GM21717 (cell line): Measurements from ENCODE around the gene ATP5F1C.
"Not testable (repeated sequence)": the region's sequence is repeated elsewhere in the genome, so short reads cannot be mapped to it uniquely, and the experiment has no call there.

Experiments used
- ATAC-seq: cut with Tn5 transposase; IDR thresholded peaks from one replicate; pipeline ENCODE4 v1.9.1; 2021; ENCODE audit warnings: mild to moderate bottlenecking, moderate library complexity; ENCODE audit not compliant: unreplicated experiment

Gene ATP5F1C

DNA sequence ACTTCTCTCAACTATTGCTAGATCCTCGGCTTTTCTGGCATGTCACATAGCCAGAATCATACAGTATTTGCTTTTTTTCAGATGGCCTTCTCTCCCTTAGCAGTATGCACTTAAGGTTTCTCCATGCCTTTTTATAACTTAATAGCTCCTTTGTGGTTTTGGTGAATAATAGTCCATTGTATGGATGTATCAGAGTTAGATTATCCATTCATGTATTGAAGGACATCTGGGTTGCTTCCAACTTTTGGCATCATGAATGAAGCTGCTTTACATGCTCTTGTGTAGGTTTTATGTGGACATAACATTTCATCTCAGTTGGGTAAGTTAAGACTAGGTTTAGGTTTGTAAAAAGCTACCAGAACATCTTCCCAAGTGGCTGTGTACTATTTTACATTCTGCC is 4.6 kb downstream of the ATP5F1C start:
- ATAC-seq: no peak

DNA sequence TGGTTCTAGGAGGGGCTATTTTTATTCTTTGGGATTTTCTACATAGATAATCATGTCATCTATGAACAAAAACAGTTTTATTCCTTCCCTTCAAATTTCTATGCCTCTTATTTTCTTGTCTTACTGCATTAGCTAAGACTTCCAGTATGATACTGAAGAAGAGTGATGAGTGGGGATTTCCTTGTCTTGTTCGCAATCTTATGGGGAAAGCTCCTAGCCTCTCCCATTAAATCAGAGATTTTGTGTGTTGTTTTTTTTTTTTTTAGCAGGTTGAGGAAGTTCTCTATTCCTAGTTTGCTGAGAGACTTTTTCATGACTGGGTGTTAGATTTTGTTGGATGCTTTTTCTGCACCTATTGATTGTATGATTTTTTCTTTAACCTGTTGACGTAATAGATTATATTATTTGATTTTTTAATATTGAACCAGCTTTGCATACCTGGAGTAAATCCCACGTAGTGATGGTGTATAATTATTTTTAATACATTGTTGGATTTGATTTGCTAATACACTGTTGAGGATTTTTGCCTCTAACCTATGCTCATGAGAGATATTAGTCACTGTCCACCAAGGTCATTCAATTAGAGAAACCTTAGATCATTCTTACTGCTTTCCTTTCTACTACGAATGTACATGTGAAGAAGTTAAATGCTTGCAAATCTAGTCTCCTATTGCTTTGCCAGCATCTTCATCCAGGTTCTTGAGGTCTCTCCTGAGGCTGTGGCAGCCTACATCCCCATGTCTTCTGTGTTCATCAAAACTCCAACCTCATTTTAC is 6.5 kb downstream of the ATP5F1C start:
- no peak for ATAC-seq

DNA sequence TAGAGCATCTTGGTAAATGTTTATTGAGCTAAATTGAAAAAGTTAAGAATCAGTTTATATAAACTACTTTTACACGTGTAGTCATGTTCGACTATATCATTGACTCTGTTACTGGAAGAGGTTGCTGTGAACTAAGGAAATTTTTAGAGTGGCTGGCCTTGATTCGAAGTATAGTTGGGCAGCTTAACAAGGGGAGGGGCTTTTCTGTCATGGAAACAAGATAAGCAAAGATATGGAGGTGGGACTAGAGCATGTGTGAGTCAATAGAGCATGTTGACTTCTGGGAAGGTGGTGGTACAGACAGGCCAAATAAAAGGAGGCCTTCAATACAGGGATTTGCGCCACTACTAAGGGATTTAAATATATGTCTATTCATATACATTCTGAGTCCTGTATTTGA is 7.6 kb downstream of the ATP5F1C start:
- ATAC-seq: no peak

DNA sequence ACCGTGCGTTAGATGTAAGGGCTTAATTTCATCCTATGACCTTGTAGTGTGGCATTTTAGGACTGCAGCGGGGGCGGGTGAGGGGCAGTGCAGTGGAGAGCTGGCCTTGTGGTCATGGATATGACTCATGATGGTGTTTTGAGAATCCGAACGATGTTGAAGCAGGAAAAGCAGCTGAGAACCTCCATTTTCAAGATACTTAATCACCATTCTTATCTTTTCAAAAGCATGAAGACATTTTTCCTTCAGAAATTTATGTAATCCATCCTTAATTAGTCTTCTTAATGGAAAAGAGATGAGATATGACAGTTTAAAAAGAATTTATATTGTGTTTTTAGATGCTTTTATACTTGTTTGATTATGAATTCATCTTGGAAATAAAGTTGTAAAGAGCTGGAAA is 9.6 kb downstream of the ATP5F1C start:
- no peak for ATAC-seq

DNA sequence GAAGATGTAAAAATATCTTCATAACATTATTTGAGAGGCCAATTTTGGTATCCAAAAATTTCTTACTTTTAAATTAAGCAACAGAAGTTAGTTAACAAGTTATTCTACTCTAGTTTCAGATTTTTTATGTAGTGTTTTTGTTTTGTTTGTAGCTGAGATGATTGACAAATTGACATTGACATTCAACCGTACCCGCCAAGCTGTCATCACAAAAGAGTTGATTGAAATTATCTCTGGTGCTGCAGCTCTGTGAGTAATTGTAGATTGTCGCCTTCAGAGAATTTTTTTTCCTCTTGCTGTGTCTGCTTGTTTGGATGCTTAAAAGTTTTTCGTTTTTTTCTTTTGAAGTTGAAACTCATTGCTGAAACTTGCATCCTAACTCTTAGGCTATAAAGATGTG is 14.6 kb downstream of the ATP5F1C start:
- ATAC-seq: no peak

DNA sequence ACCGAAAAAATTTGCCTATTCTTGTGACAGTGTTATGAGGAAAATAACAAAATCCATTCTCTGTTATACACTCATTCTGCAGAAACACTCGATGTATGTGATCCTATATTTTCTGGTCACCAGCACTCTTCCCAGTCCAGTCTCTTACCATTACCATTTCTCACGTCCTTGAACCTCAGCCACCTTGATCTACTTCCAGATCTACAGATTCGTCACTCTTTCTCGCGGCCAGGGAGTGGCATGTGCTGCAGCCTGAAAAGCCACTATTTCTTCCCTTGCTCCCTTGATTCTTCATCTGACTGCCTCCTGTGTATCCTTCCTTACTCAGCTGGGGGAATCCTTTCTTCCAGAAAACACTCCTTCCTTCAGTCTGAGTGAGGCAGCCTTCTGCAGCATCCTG is 16.2 kb downstream of the ATP5F1C start:
- ATAC-seq: no peak

DNA sequence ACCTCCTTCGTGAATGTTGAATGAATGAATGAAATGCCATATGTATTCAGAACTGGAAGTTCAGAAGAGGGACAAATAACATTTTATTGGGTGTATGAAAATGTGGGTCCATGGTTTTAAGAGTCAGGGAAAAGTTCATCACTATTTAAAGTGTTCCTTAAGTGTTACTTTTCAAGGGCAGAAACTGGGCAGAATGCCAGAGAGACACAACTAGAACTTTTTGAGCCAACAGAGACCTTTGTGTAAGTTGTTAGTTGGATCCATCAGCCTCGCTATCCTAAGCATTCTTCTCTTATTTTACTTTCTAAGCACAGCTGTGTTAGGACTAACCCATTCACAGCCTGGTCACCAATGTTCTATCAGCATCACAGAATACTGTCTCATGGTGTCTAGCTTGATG is 16.8 kb downstream of the ATP5F1C start:
- ATAC-seq: no peak

DNA sequence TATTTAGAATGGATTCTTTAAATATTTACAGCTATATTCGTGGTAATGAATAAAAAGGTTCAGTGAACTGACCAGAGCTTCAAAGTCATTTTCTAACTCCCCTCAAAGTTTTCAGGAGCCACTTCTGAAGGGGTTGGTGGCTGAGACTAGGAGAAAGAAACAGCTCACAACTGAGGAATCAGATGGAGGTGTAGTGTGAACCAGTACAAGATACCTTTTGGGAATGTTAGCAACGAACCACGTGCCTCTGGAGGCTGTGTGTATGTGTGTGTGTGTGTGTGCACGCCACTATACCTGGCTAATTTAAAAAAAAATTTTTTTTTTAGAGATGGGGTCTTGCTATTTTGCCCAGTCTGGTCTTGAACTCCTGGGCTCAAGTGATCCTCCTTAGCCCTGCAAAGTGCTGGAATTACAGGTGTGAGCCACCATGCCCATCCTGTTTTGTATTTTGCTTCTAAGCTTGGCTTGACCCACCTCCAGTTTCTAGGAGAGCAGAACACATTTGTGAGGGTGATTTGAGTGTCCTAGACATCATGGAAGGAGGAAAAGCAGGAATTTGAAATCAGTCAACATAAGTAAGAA is 20.8 kb downstream of the ATP5F1C start:
- no peak for ATAC-seq

DNA sequence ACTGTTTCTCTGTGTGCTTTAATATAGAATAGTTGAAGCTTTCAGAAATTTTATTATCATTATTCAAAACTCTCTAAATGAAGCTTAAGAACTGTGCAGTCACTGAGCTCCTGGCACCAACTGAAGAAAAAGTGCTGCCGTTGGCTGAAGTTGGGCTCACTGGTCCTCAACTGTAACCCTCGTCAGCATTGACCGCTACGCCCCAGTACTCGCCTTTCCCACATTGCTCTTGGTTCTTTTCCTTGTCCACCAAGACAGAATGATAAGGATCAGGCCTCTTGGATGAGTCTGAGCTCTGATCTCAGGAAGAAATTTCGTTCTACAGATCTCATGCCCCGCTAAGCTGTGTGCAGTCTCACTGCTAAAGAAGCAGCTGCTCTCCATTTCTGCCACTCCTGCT is 22.5 kb downstream of the ATP5F1C start:
- no peak for ATAC-seq

DNA sequence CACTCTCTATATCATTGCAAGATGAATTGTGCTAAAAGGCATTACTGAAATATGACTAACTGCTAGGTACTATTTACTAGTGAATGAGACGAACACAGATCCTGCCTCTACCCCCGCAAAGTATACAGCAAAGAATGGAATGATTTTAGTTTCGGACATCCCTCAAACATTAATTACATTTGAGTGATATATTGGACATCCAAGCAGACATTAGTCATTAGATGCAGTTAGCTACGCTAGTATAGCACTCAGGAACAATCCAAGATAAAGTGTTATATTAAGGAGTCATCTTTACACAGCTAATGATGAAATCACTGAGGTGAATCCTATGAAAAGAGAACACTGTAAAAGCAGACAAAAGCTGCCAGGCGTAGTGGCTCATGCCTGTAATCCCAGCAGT is 23.0 kb downstream of the ATP5F1C start:
- ATAC-seq: no peak

DNA sequence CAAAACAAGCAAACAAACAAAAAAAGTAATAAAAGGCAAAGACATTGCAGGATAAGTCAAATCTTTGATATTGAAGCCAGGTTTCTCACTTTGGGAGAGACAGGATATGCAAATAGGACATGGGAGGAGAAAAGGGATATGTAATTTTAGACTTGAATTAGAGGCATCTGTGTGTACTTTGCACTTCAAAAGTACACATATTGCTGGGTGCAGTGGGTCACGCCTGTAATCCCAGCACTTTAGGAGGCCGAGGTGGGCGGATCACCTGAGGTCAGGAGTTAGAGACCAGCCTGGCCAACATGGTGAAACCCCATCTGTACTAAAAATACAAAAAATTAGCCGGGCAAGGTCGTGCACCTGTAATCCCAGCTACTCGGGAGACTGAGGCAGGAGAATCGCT is 23.8 kb downstream of the ATP5F1C start:
- not testable (repeated sequence) for ATAC-seq

DNA sequence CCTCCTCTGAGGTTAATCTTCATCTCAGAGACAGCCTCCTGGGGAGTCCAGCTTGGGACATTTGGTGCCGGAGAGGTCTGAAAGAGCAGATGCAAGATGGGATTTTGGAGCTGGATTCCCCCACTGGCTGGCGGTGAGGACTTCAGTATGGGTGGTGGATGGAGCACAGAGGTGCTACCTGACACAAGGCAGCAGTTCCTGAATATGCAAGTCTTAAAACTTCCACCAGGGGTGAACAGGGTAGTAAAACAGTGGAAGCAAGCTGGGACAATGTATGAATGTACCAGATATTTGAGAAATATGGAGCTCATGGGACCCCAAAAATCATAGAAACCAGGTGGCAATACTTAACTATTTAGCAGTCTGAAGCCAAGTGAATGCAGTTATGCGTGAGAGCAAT is 25.5 kb downstream of the ATP5F1C start:
- ATAC-seq: no peak

DNA sequence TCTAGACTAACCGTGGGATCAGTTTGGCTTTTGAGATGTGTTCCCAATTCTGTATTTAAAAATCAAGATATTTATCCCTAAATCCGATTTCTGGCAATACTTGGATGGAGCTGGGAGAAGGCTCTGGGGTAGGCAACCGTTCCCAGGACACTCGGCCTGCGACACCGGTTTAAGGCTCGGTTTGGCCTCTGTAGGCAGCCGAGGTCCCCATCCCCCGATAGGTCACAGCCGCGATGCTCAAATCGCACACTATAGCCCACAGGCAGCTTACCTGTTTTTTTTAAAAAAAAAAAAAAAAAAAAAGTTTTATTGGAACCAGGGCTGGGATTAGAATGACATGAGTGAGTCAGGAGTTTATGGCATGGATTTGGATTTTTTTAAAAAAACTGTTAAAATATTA is 29.6 kb downstream of the ATP5F1C start:
- no peak for ATAC-seq

DNA sequence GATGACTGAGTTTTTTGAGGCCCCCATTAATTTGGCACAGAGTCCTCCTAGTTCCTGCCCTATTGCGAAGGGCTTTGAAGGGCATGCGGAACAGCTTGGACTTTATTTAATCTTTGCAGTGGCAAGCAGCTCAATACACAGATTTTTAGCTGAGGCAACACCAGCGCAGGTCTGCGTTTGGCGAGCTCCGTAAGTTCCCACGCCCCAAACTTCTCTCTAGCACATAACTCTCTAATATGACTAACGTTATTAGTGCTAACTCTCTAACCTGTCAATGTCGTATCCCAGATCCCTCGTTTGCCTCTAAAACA is 30.0 kb downstream of the ATP5F1C start:
- ATAC-seq: peak; percentile 18

DNA sequence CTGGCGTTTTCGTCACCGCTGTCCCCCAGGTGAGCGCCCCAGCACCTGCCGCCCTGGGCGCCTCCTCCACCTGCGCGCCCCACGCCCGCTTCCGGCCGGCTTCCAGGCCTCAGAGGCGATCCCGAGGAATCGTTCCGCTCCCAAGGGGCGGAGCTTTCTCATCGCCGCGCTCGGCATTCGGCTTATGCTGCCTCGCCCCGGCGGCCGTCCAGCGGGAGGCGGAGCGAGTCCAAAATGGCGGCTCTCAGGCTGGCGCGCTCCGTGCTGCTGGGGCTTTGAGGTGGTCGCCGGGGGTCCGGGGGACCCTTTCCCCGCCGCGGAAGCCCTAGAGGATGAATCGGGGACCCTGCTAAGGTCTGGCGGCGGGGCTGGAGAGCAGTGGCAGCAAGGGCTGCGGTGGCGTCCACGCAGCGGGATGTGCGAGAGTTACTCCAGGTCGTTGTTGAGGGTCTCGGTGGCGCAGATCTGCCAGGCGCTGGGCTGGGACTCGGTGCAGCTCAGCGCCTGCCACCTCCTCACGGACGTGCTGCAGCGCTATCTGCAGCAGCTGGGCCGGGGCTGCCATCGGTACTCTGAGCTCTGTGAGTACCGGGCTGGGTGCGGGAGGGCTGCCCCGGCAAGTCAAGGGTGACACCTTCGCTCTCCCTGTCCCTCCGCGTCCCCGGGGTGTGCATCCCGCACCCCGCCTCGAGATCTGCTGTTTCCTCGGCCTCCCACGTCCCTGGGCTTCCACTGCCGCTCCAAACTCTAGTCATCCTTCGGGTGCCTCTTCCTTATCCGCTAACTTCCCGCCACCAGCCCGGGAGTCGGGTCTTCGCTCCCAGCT is 30.5 kb downstream of the ATP5F1C start, which contains the start of gene TAF3:
TAF3 (plus strand) TSS at position 211 of the 826 bp plus-strand sequence; CDS start at position 416, 205 bp downstream.
- peak; percentile 89 for ATAC-seq

DNA sequence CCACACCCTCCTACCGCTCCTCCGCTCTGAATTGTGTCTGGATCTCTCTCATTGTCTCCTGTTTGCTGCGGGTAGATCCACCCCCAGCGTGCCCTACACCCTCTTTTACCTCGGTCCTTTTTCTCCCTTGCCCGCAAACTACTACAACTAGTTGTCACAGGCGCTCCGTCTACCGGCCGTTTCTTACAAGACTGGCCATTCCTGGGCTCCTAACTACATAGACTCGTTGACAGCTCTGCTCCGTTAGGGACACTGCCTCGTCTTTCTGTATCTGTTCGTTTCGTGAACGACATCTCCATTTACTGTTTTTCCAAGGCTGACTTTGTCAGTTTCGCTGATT is 31.1 kb downstream of the ATP5F1C start:
- peak; percentile 52 for ATAC-seq

DNA sequence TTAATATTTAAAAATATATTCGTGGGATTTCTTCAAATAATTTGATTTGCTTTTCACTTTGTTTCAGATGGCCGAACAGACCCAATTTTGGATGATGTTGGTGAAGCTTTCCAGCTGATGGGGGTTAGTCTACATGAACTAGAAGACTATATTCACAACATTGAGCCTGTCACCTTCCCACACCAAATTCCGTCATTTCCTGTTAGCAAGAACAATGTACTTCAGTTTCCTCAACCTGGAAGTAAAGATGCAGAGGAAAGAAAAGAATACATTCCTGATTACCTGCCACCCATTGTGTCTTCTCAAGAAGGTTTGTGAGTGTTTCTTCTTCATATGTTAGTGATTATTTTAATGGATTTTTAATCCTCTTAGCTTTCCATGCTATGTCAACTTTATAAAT is 36.3 kb downstream of the ATP5F1C start:
- no peak for ATAC-seq

DNA sequence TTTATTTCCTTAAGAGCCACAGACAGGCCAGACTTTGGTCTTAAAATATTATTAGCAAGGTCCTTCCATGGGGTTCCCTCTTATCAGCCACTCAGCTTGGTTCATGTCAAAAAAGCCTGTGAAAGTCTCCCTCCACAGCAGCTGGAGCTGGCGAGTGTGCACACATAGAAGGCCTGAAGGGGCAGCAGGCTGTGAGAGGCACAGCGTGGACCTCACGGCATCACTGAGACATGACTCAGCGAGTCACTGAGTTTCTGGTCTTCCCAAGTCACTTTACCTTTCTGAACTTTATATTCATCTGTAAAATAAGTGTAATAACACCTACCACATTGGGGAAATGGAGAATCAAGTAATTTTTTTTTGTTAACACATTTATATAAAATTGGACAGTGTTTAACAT is 39.0 kb downstream of the ATP5F1C start:
- ATAC-seq: no peak

DNA sequence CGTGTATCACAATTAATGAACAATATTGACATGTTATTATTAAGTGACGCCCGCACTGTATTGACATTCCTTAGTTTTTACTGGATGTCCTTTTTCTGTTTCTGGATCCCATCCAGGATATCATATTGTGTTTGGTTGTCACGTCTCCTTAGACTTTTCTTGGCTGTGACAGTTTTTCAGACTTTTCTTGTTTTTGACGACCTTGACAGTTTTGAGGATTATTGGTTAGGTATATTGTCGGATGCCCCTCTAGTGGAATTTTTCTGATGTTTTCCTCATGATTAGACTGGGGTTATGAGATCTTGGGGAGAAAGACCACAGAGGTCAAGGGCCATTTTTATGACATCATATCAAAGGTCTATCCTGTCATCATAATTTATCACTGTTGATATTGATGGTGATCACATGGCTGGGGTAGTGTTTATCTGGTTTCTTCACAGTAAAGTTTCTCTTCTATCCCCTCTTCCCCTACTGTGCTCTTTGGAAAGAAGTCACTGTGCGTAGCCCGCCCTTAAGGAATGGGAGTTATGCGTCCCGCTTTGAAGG is 41.4 kb downstream of the ATP5F1C start:
- ATAC-seq: no peak

DNA sequence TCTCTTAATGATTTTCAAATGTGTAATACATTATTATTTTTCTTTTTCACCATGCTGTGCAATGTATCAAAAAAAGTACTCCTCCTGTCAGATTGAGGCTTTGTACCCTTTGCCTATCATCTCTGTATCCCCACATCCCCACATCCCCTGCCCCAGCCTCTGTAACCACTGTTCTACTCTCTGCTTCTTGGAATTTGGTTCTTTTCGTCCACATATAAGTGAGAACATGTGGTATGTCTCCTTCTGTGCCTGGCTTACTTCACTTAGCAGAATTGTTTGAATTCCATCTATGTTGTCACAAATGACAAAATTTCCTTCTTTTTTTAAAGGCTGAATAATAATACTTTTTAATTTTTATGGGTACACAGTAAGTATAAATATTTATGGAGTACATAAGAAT is 44.1 kb downstream of the ATP5F1C start:
- no peak for ATAC-seq

DNA sequence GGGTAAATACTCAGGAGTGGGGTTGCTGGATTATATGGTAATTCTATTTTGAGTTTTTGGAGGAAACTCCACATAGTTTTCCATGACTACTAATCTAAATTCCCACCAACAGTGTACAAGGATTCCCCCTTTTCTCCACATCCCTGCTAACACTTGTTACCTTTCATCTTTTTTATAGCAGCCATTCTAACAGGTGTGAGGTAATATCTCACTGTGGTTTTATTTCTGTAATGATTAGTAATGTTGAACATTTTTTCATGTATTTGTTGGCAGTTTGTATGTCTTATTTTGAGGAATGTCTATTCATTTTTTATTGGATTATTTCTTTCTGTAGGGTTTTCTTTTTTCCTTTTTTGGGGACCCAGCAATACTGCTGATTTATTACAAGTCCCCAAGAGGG is 45.2 kb downstream of the ATP5F1C start:
- ATAC-seq: no peak

DNA sequence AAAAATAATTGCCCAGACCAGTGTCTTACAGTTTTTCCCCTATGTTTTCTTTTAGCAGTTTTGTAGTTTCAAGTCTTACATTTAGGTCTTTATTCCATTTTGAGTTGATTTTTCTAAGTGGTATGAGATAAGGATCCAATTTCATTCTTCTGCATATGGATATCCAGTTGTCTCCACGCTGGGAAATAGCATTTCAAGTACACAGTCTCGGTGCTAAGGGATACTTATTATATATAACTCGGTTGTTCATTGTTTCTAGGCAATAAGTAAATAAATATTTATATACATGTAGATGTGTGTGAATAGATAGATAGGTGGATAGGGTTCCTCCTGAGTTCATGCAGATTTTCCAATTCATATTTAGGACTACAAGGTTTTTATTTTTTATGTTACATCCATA is 46.3 kb downstream of the ATP5F1C start:
- ATAC-seq: no peak
